Thymus (tissue), 11 donors: ENCODE data around the gene PERM1. TPM values are rescaled to one million over a fixed set of nuclear protein-coding genes. Genes with fewer than 3 reads are reported as not detected.

Experiments used
- DNase-seq, 9 donors: peaks; one replicate each; pipeline ENCODE4 v3.0.0-alpha.2; 2013; ENCODE audit warnings: low spot score in 9 of 9, low read depth in 6 of 9, missing footprints in 1 of 9
- H3K27ac ChIP-seq, 2 donors: one replicate each; pipeline ENCODE4 v1.5.1; 2013; ENCODE audit warnings: control low read depth in 1 of 2, low read depth in 1 of 2, low read length in 1 of 2, mild to moderate bottlenecking in 1 of 2, moderate library complexity in 1 of 2
- H3K27me3 ChIP-seq, 2 donors: one replicate each; pipeline ENCODE4 v1.5.1; 2013; ENCODE audit warnings: low read length in 1 of 2; ENCODE audit not compliant: control insufficient read depth in 2 of 2, insufficient read depth in 1 of 2
- H3K36me3 ChIP-seq, 2 donors: one replicate each; pipeline ENCODE4 v1.5.1; 2013; ENCODE audit warnings: low read length in 1 of 2, mild to moderate bottlenecking in 1 of 2, moderate library complexity in 1 of 2; ENCODE audit not compliant: control insufficient read depth in 2 of 2, insufficient read depth in 2 of 2
- H3K4me1 ChIP-seq, 2 donors: one replicate each; pipeline ENCODE4 v1.5.1; 2013; ENCODE audit warnings: low read length in 2 of 2; ENCODE audit not compliant: control insufficient read depth in 2 of 2, insufficient read depth in 2 of 2
- H3K4me3 ChIP-seq, 2 donors: one replicate each; pipeline ENCODE4 v1.5.1; 2013; ENCODE audit warnings: low read length in 2 of 2, control low read depth in 1 of 2, mild to moderate bottlenecking in 1 of 2
- H3K9me3 ChIP-seq, 2 donors: one replicate each; pipeline ENCODE4 v1.5.1; 2013; ENCODE audit warnings: low read length in 1 of 2, mild to moderate bottlenecking in 1 of 2; ENCODE audit not compliant: control insufficient read depth in 2 of 2, insufficient read depth in 1 of 2
- WGBS: extraction: QIAGEN DNeasy Blood & Tissue Kit; methylation state at CpG from one replicate; pipeline ENCODE4 v1.1.7; 2013; 5-methylcytosine and 5-hydroxymethylcytosine counted together
- polyA plus RNA-seq: library from polyadenylated mRNA; stranded (reverse); fragments of 200-250 nt; gene quantifications from one replicate; pipeline ENCODE4 v1.2.3, GENCODE V29; 2013
- total RNA-seq: library from RNA; stranded (reverse); fragments of 120-200 nt; gene quantifications from one replicate; pipeline ENCODE4 v1.2.4, GENCODE V29; 2013
- donor health status: healthy.

PERM1 gene
- total and polyA plus RNA-seq, 2 donors = 0.05 to 0.59 TPM

DNA sequence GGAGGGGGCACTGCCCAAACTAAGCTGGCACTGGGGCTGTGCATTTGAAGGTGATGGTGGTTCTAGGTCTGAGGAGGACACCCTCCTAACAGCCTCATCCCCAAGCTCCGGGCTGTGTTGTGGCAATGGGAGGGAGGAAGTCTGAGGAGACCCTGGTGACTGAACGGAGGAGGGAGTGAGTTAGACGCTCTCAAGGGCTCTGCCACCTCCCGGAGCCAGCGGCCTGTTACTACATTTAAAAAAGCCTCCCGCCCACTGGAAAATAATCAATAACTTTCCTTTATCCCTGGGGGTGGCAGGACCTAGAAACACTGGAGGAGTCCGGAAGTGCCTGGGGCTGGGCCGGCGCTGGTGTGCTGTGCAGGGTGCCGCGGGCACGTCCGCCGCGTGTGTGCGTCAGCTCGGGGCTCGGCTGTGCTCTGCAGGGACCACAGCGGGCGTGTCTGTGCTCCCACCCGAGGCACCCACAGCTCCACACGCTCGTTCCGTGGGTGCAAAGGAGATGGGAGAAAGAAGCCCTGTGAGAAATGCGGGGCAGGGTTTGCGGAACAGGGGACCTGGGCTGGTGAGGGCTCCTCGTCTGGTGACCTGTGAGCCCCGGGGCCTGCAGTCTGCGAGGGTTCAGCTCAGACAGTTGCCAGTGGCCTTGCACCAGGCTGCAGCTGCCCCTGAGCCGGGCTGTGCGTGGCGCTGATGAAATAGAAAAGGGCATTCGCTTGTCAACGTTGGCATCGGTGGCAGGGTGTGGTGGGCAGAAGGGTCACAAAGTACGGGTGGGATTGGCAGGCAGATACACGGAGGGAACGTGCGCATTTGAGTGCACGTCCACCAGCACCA is 52.9 kb downstream of the PERM1 start:
- H3K36me3 ChIP-seq = no peaks in the 10 kb centered on the region
- H3K9me3 ChIP-seq = peaks cover 0 to 1% of the 10 kb centered on the region in 2 donors
- 85% methylated on average over 40 of the region's 40 CpGs for WGBS
- H3K4me3 ChIP-seq = no peak overlapping the region
- peaks cover 58 to 97% of the 10 kb centered on the region in 2 donors for H3K27me3 ChIP-seq
- H3K4me1 ChIP-seq = peaks cover 5 to 11% of the 10 kb centered on the region in 2 donors
- H3K27ac ChIP-seq = no peak overlapping the region
- DNase-seq = no peak

DNA sequence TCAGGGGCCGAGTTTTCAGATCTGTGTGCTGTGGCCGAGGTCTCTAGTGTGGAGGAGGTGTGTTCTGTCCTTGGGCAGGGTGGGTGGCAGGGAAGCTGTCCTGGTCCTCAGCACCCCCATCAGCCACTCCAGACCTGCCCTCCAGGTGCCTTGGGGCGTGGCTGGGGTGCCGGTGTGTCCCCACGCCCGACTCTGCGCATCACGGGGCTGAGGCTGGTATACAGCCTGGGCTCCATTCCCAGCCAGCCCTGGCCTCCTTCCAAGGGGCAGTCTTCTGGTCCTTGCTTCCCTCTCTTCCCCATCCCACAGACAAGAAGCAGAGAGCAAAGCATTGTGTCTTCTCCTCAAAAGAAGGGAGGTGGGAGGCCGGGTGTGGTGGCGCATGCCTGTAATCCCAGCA is 54.1 kb downstream of the PERM1 start:
- Histone ChIP-seq H3K27me3 (peaks cover 64 to 96% of the 10 kb centered on the region in 2 donors), H3K9me3 (peaks cover 0 to 1% of the 10 kb centered on the region in 2 donors), H3K27ac (no peak overlapping the region), H3K36me3 (no peaks in the 10 kb centered on the region), H3K4me1 (peaks cover 13 to 16% of the 10 kb centered on the region in 2 donors), H3K4me3 (no peak overlapping the region)
- DNase-seq = no peak
- WGBS = 91% methylated on average over 10 of the region's 10 CpGs

DNA sequence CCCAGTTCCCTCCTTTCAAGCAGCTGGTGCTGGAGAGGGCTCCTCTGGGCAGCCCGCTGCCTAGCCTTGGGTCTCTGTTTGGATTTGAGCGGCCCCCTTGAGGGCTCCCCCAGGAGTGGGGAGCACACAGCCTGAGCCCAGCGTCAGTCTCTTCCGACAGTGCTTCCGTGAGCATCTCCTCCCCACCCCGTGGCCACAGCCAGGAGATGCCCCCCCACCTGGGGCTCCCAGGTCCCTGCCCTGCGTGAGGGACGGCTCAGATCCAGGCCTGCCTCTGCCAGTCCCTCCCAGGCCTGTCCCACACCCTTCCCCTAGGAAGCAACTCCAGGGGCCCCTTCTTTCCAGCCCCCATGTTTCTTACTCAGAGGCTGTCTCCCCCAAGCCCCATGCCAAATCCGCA is 54.7 kb downstream of the PERM1 start:
- peaks cover 13 to 16% of the 10 kb centered on the region in 2 donors for H3K4me1 ChIP-seq
- WGBS = 88% methylated on average over 9 of the region's 9 CpGs

DNA sequence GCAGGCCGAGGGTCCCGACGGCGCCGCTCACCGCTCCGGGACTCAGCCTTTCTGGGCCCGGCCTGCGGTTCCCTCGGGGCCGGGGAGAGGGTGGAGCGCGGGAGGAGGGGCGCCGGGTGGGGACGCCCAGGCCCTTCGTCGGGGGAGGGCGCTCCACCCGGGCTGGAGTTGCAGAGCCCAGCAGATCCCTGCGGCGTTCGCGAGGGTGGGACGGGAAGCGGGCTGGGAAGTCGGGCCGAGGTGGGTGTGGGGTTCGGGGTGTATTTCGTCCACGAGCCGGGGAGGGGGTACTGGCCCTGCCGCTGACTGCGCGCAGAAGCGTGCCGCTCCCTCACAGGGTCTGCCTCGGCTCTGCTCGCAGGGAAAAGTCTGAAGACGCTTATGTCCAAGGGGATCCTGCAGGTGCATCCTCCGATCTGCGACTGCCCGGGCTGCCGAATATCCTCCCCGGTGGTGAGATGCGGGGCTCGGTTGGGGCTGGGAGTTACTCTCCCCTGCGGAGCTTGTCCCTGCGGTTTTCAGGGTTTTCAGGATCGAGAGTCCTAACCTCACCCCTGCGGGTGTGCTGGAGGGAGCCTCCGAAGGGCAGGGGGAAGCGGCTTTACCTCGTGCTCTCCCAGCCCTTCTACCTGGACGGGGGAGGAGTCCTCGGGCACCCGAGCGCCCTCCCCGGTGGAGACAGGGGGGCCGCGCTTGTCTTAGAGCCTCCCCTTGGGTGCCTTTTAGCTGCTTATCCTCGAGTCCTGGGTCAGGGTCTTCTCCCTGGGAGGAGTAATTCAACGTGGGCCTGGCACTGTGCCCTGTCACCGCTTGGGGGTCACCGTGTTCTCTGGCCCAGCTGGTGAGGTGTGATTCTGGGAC is 56.1 kb downstream of the PERM1 start:
- Histone ChIP-seq H3K4me3 (peak overlapping the region in 1 of 2 donors; percentile 47), H3K36me3 (no peaks in the 10 kb centered on the region), H3K9me3 (peaks cover 0 to 1% of the 10 kb centered on the region in 2 donors), H3K27ac (no peak overlapping the region), H3K27me3 (peaks cover 74 to 97% of the 10 kb centered on the region in 2 donors), H3K4me1 (peaks cover 20 to 22% of the 10 kb centered on the region in 2 donors)
- WGBS = 7% methylated on average over 65 of the region's 65 CpGs
- DNase-seq = no peak

More for the DNA sequence above, 54.7 kb downstream of the PERM1 start:
- H3K4me3 ChIP-seq = no peak overlapping the region
- no peak overlapping the region for H3K27ac ChIP-seq
- H3K27me3 ChIP-seq = peaks cover 65 to 96% of the 10 kb centered on the region in 2 donors
- no peaks in the 10 kb centered on the region for H3K36me3 ChIP-seq
- peaks cover 0 to 1% of the 10 kb centered on the region in 2 donors for H3K9me3 ChIP-seq
- DNase-seq = no peak

Other genes with a start within 250 kb of the PERM1 start
- 0.38 TPM for gene SAMD11, start 58.2 kb downstream of the PERM1 start, total RNA-seq
- gene SAMD11, start 58.2 kb downstream of the PERM1 start, polyA plus RNA-seq = 1.7 TPM
- gene NOC2L, start 22.8 kb downstream of the PERM1 start, total RNA-seq = 45.5 TPM
- 74.3 TPM for gene NOC2L, start 22.8 kb downstream of the PERM1 start, polyA plus RNA-seq
- 7.4 TPM for gene KLHL17, start 21.5 kb downstream of the PERM1 start, total RNA-seq
- gene KLHL17, start 21.5 kb downstream of the PERM1 start, polyA plus RNA-seq = 34.5 TPM
- gene PLEKHN1, start 15.6 kb downstream of the PERM1 start, total RNA-seq = 0.14 TPM
- gene PLEKHN1, start 15.6 kb downstream of the PERM1 start, polyA plus RNA-seq = 1.7 TPM
- gene HES4, start 18.0 kb upstream of the PERM1 start, total RNA-seq = 61.3 TPM
- gene HES4, start 18.0 kb upstream of the PERM1 start, polyA plus RNA-seq = 15.5 TPM
- gene ISG15, start 31.4 kb upstream of the PERM1 start, total RNA-seq = 338 TPM
- 285 TPM for gene ISG15, start 31.4 kb upstream of the PERM1 start, polyA plus RNA-seq
- gene AGRN, start 38.0 kb upstream of the PERM1 start, total RNA-seq = 6.2 TPM
- gene AGRN, start 38.0 kb upstream of the PERM1 start, polyA plus RNA-seq = 19.2 TPM
- gene RNF223, start 92.2 kb upstream of the PERM1 start, total RNA-seq = 0.05 TPM
- gene RNF223, start 92.2 kb upstream of the PERM1 start, polyA plus RNA-seq = 0.37 TPM
- gene C1orf159, start 134.0 kb upstream of the PERM1 start, total RNA-seq = 5.0 TPM
- 17.8 TPM for gene C1orf159, start 134.0 kb upstream of the PERM1 start, polyA plus RNA-seq
- 0.14 TPM for gene TTLL10, start 191.8 kb upstream of the PERM1 start, total RNA-seq
- gene TTLL10, start 191.8 kb upstream of the PERM1 start, polyA plus RNA-seq = 0.27 TPM
- gene TNFRSF18, start 224.5 kb upstream of the PERM1 start, total RNA-seq = 4.2 TPM
- gene TNFRSF18, start 224.5 kb upstream of the PERM1 start, polyA plus RNA-seq = 29.9 TPM
- 12.7 TPM for gene TNFRSF4, start 232.1 kb upstream of the PERM1 start, total RNA-seq
- gene TNFRSF4, start 232.1 kb upstream of the PERM1 start, polyA plus RNA-seq = 18.8 TPM
- 37.6 TPM for gene SDF4, start 249.9 kb upstream of the PERM1 start, total RNA-seq
- gene SDF4, start 249.9 kb upstream of the PERM1 start, polyA plus RNA-seq = 79.1 TPM